GM18951 (cell line): Measurements from ENCODE around the gene KCNQ1.

Source experiments
- POLR2A ChIP-seq: IDR thresholded peaks from 4 replicates; pipeline ENCODE4 v1.6.1; 2011; ENCODE audit warnings: mild to moderate bottlenecking; ENCODE audit not compliant: insufficient read length, insufficient read depth; ENCODE audit errors: extremely low read depth
- in situ Hi-C: fragments of 300-500 bp; cut with MboI; formaldehyde crosslinking; loops from one replicate; pipeline ENCODE4 v1.12.0; 2022; ENCODE audit warnings: low sequenced_read_pairs, mixed read lengths, inconsistent platforms; ENCODE audit not compliant: unreplicated experiment

KCNQ1 gene

DNA sequence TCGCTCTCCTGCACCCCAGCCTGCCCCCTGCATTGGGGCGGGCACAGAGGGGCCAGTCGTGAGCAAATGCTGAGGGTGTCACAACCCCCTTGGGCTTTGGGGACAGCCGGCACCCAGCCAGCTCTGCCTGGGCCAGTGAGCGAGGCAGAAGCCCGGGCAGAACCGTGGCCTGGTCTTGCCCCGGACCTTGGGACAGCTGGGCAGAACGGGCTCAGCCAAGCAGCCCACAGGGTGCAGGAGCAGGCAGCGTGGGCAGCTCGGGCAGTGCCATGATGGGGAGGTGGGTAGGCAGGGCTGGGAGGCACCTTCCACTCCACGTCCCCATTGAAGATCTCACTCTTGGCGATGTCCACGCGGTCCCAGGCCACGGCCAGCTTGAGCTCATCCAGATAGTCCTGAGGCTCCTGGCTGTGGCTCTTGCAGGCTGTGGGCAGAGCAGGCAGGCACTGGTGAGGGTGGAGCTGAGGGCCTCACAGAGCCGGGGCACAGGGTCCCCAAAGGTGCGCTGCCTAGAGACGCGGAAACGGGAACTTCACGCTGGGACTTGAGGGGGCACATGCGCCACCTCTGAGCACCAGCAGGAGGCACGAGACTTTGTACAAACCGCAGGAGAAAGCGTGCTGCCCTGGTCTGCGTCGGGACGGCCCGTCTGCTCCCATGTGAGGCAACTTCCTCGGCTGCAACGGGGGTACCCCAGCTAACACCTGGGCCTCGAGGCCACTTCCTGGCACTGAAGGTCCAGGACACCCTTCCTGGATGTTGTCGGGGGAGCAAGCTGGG, 29.0 kb upstream of the KCNQ1 start:
- in situ Hi-C loops: no loop called here
- no peak for TF ChIP-seq POLR2A

GRCh38 chr11:2416765-2417164, 28.0 kb upstream of the KCNQ1 start:
- in situ Hi-C loops: no loop called here
- TF ChIP-seq POLR2A: no peak

GRCh38 chr11:2417856-2418692, 26.7 kb upstream of the KCNQ1 start:
- TF ChIP-seq POLR2A: no peak
- in situ Hi-C loops: no loop called here

DNA sequence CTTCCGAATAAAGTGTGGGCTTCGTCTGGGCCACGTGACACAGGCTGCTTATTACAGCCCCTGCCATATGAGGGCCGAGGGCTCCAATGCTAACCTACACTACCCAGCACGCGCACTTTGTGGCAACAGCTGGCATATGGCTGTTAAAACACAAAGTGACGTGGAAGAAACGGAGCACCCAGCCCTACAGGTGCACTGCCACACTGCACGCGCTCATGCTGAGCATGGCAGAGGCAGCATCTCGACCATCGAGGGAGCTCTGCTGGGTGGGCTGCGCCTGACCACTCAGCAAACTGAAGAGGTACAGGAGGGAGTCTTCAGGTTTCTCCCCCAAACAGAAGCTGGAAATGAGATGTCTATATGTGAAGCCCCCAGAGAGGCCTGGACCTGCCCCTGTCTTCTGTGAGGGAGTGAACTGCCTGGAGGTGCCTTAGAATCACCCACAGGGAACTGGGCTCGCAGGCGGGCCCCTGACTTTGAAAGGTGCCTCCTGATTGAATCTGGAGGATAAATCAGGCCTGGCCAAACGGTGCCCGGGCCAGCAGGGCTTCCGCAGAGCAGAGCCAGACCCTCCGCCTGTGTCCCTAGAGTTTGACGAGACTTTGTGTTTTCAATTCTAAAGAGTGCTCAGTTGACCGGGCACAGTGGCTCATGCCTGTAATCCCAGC, 26.0 kb upstream of the KCNQ1 start:
- TF ChIP-seq POLR2A: no peak
- in situ Hi-C loops: no loop called here

DNA sequence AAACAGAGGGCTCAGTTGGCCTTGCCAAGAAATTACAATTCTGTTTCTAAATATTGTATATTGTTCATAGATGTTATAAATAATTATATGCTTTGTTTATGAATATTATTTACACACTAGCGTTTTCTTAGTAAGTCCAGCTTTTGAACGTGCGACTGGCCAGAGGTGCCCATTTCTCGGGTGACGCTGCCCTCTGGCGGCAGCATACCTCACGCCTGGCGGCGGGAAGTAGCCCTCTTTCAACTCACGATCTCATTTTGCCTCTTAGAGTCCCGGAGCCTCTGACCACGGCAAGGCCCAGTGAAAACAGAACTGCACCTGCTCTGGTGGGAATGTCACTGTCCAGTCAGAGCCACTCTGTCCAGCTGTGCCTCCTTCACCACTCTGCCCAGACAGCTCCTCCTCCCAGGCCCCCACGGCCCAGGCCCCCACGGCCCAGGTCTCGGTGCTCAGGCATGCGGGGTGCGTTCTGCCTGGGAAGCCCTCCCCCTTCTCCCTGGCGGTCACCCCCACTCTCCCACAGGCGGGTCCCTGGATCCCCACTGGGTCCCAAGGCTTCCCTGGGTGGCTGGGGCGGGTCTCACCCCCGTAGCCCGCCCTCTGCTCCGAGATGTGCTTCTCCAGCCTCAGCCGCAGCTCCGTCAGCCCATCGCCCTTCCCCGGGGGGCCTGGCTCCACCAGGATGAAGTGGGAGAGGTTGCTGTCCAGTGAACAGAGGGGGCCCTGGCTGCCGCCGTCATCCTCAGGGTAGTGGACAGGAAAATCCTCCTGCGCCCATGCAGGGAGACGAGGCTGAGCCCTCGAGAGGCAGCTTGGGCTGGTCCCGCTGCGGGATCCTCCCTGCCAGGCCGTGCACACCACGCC, 24.9 kb upstream of the KCNQ1 start:
- in situ Hi-C loops: loop anchor here (10.0 kb wide), 1 partner anchor 225 kb away; no protein-coding TSS in a partner anchor
- TF ChIP-seq POLR2A: no peak

DNA sequence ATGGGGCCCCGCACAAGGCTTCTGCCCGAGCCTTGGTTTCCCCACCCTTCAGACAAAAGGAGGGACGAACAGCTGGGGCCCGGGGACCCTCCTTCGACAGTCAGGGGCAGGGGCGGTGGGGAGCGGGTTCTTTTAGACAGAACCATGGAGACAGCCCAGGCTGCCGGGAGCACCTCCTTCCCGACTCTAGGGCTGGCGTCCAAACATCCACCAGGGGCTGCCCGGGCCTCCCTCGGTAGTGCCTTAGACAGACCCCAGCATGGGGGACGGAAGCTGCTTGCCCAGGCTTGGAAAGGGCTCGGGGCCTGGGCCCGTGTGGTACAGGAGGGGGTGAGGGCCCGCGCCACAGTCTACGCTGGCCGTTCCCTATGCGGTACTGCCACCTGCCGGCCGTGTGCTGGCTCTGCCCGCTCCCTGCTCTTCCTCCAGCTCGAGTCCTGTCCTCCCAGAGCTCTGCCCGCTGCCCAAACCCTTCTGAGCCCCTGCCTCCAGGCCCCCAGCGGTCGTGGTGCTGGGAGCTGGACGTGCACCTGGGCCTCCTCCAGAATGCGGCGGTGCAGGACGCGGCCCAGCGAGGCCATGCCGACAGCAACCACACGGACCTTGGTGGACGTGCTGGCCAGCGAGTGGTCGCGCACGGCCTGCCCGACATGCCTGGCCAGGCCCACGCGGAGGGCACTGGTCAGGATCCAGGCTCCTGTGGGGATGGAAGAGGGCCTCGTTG, 24.1 kb upstream of the KCNQ1 start:
- no peak for TF ChIP-seq POLR2A
- in situ Hi-C loops: loop anchor here (10.0 kb wide), 1 partner anchor 226 kb away; no protein-coding TSS in a partner anchor

GRCh38 chr11:2421226-2421994, 23.4 kb upstream of the KCNQ1 start:
- no peak for TF ChIP-seq POLR2A
- in situ Hi-C loops: loop anchor here (10.0 kb wide), 1 partner anchor 227 kb away; no protein-coding TSS in a partner anchor

DNA sequence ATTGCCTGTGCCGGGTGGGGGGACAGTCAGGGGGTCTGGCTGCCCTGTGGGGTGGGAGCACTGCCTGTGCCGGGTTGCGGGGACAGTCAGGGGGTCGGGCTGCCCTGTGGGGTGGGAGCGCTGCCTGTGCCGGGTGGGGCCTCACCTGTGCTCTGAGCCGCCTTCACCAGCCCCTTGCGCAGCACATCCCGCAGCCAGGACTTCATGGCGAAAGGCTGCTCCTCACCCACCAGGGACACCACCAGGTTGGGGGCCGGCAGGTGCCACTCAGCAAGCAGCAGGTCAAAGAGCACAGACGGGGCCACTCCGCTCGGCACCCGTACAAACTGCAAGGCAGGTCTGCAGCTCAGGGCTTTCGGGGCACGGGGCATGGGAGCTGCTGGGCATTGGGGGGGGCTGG, 22.8 kb upstream of the KCNQ1 start:
- no peak for TF ChIP-seq POLR2A
- in situ Hi-C loops: loop anchor here (10.0 kb wide), 1 partner anchor 227 kb away; no protein-coding TSS in a partner anchor

DNA sequence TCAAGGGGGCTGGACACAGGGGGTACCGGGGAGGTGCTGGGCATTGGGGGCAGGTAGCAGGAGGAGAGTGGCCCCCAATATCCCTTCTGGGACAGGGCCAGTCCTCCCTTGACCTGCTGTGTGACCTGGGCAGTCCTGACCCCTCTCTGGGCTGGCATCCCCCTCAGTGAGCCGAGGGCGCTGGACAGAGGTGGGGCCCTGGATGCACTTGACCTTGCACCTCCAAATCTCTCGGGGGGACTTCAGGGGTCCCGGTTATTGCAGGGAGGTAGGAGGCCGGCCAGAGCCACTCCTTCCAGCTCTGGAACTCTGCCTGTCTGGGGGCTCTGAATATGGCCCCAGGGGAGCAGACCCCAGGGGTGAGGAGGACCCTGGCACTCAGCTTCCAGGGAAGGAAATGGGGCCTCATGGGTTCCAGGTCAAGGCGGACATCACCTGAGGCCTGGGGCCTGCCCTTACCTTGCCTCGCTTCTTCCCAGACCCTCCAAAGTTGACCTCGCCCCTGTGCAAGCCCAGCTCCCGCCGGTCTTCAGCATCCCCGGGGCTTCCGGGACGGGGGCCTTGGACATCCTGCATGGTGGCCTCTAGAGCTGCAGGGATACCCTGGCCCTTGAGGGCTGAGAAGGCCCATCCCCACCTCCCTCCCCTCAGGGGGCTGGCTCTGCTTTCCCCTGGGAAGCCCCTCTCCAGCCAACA, 22.2 kb upstream of the KCNQ1 start:
- in situ Hi-C loops: loop anchor here (10.0 kb wide), 1 partner anchor 228 kb away; no protein-coding TSS in a partner anchor

DNA sequence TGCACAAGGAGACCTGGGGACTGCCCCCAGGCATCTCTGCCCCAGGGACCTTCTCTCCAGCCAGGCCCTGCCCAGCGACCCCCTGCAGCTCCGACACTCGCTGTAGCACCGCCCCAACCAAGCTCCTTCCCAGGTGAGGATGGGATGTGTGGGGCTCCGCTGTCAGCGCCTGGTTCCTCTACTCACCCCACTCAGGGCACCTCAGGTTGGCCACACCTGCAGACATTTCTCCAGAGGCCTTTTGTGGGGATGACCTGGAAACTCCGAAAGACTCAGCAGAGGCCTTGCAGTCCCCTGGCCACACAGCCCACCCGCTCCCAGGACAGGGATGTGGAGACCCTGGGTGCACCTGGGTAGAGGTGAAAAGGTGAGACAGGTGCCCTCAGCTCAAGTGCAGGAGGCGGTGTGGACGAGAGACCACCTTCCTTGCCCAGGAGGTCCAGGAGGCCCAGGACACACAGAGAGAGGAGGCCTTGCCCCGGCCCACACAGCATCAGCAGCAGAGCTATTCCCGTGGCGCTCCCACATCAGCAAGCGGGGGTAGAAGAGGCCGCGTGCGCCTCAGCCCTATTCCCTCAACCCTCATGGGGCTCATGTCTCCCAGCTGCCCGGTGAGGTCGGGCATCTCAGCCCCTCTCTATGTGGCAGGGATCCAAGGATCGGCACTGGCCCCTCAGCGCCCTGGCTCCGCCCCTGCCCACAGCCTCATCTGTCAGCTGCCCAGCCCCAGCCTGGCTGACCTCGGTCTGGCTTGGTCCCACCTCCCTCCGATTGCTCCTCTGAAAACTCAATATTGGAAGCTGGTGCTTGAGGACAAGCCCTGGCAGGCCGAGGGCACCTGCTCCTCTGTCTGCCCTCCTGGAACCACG, 21.4 kb upstream of the KCNQ1 start:
- no peak for TF ChIP-seq POLR2A
- in situ Hi-C loops: loop anchor here (10.0 kb wide), 1 partner anchor 229 kb away; no protein-coding TSS in a partner anchor

More for the DNA sequence above, 22.2 kb upstream of the KCNQ1 start:
- TF ChIP-seq POLR2A: no peak
